HG03045 (cell line): ENCODE measurements around the gene ADAMTS8.

ENCODE experiments used
- ATAC-seq: cut with Tn5 transposase; IDR thresholded peaks from one replicate; pipeline ENCODE4 v1.9.1; 2021; ENCODE audit warnings: mild to moderate bottlenecking, moderate library complexity; ENCODE audit not compliant: unreplicated experiment

Gene ADAMTS8

DNA sequence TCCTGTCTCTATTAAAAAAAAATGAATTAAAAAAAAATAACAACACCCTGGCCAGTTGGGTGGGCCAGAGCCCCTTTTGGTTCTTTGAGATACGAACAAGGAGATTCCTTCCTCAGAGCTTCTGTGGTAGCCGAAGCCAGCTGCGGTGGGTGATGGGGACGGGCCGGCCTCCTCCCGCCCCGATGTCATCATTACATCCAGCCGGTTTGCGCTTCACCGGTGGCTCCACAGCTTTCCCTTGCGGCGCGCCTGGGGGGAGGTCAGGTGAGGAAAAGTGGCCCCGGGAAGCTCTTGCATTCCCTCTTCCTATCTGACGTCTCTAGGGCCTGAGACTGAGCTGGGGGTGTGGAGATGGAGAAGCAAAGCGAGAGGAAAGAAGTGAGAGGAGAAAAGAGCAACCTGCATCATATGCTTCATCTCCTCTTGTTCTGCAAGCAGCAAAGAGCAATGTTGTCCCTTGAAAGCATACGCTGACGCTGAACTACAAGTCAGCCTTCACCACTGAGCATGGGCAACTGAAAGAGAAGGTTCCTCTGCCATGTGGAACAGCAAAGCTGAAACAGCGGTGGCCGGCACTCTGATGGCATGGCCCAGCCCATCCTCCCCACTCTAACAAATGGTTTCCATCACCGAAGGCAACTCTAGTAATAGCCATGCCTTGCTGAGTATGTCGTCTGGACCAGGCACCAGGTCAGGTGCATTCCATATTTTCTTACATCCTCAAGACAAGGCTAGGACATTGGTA, 6.0 kb downstream of the ADAMTS8 start:
- ATAC-seq, result no peak

DNA sequence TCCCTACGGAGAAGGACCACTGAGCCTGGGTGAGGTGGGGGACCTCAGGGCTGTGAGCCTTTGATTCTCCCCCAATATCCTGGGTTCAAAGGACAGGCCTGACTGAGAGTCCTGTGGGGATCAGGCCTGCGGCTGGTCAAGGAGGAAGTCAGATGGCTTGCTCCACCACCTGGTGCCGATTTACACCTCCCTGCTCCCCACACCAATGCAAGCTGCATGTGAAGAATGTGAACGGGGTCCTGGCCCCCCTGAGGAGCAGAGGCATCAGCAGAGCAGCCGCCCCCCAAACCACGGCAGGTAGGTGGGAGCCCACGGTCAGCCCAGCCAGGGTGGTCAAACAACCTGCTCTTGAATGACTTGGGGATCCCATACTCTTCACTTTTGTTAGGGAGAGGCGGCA, 6.7 kb downstream of the ADAMTS8 start:
- ATAC-seq, result no peak

DNA sequence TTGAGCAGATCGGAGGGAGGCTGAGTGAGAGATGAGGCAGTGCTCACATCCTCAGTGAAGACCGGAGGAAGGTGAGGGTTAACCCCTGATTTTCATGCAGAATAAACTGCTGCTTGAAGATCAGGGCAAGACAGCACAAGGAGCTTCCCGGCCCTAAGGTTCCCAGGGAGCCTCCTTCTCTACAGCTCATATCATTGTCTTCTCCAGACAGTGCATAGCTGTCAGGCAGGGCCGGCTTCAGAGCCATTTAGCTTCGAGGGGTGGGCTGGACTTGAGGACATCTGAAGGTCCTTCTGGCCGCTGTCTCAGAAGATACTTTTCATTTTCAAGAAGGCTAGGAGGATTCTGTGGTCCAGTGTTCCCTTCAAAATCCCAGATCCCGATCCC, 7.2 kb downstream of the ADAMTS8 start:
- no peak for ATAC-seq

DNA sequence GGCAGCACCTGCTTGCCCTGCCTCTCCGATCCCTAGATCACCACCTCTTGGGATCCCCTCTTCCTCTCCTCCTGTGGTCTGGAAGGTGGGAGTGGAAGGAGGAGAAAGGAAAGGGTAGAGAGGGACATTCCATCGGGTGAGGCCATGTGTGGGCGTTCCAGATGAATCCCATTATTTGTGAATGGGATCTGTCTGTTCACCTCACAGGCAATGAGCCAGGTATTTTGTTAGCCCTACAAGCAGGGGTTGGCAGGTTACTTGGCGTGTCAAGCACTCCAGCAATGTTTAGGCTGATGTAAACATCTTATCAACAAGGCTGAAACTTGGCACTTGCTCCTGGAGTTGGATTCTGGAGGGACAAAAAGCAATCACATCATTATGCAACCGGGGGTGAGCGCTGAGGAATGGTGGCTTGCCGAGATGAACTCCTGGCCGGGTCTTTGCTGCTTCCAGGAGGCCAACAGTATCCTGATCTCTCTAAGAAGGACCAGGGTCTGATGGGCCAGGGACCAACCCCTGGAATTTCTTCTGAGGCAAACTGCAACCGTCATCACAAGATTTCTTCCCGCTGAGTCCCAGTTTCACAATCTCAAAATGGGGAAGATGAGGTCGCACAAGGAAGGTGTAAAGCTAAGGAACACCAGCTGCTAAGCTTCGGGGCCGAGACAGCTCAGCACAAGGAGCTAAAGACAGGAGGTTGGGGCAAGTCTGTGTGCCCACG, 7.8 kb downstream of the ADAMTS8 start:
- no peak for ATAC-seq

DNA sequence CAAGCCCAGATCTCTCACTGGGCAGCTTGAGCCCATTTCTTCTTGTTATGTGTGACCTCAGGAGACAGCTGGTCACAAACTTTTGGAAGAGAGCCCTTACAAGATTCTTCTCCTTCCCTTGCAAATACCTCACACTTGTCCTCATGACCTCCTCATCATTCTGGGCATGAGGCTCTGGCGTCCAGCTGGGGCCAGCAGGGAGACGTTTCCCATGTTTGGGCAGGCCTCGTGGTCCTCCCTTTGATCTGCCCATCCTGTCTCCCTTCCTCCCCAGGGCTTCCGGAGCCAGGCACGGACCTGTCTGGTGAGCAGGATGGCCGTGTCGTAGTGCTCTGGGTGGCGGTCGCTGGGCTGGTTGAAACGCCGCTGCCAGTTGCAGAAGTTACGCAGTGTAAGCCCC, 9.7 kb downstream of the ADAMTS8 start:
- no peak for ATAC-seq

DNA sequence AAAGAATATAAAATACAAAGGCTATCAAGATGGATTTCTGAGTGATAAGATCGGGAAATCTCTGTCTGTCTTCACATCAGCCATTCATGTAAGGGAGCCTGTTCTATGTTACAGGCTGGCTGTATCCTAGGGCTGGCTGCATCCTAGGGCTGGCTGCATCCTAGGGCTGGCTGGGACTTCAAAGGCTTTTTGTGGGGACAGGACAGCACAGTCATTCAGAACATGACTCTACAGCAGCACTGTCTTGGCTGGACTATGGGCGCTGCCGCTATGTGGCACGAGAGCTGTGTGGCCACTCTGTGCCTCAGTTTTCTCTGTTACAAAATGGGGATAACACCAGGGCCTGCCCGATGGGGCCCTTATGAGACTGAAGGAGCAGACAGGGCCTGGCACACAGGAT, 10.2 kb downstream of the ADAMTS8 start:
- ATAC-seq, result no peak

DNA sequence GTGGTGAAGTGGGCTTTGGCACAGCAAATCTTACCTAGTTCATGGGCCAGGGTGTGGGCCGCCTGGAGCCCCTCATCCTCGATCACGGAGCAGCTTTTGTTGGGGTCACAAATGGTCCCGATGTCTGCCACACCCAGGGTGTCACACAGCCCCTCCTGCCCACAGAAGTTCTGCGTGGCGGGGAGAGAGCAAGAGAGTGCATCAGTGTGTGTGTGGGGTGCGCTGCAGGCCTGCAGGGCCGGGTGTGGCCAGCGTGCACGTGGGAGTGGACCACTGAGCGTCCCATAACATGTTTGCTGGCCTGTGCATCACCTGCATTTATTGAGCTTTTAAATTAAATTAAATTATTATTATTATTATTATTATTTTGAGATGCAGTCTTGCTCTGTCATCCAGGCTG, 11.5 kb downstream of the ADAMTS8 start:
- ATAC-seq, result no peak

DNA sequence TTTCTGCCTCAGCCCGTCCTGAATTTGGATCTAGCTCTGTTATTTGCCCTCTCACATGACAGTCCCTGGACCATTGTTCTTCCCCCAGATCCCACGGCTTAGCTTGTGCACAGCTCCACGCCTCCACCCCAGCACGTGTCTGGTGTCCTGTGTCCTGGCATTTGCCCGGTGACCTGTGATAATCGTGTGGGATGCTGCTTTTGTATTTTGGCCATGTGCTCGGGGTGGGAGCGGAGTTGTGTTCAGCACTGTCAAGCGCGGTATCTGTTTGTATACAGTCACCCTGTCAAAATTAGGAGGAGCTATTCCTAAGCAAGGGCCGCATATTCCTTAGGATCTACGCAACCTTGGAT, 11.9 kb downstream of the ADAMTS8 start:
- no peak for ATAC-seq

DNA sequence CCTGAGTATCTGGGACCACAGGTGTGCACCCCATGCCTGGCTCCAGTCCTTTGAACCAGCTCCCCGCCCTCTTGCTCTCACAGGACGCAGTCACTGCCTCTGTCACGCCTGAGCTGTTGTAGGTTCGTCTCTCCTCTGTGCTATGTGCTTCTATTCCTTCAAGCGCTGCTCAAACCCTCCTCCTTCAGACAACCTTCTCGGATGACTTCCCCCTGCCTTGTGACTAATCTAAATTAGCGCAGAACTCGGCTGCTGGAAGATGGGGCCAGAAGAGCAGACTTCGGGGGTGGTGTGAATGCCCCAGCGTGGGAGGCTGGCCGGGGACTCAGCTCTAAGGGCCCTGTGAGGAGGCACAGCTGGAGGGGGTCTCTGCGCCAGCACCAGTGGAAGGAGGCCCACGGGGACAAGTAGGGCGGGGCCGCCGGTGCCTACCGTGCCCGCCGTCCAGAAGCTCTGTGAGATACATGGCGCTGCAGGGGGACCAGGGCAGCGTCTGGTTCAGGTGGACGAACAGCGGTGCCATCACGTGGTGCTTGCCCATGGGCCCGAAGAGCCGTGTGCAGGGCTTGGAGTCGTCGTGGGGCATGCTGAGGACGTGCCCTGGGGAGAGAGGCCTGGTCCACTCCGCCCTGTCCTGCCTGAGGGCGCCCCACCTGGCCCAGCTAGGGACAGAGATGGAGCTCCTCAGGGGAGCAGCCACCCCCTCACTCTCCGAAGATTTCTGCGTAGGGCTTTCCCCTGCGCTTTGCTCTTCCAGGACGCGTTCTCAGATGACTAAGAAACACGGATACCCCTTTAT, 12.5 kb downstream of the ADAMTS8 start:
- no peak for ATAC-seq

DNA sequence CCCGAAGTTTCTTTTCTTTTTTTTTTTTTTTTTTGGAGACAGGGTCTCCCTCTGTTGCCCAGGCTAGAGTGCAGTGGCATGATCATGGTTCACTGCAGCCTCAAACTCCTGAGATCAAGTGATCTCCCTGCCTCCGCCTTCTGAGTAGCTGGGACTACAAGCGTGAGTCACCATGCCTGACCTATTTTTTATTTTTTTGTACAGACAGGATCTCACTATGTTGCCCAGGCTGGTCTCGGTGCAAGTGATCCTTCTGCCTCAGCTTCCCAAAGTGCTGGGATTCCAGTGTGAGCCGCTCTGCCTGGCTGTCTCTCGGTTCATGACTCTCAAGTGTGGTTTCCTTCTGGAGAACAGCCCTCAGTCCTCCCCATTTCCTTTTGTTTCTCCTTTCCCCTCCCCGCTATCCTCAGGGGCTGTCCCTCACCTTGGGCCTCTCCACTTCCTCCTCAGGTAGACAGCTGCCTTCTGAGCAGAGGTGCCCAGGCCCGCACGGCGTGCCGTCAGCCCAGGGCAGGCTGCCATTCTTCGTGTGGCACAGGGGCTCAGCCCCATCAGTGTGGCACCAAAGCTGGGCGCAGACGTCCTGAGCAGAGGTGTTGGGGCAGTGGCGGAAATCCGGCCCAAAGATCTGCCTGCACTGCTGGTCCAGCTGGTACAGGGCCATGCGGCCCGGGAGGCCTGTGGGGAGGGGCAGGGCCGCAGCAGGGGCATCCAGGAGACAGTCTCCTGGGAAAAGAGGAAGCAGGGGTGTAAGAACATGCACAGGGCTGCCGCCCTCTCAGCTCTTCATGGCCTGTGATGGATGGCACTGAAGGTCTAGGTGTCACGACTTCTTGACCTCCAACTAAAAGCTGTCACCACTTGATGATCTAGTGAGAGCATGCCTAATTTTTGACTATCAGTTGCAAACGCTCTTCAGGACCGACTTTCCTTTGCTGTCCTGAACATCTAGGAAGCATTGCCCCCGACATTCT, 14.0 kb downstream of the ADAMTS8 start:
- ATAC-seq, result no peak

DNA sequence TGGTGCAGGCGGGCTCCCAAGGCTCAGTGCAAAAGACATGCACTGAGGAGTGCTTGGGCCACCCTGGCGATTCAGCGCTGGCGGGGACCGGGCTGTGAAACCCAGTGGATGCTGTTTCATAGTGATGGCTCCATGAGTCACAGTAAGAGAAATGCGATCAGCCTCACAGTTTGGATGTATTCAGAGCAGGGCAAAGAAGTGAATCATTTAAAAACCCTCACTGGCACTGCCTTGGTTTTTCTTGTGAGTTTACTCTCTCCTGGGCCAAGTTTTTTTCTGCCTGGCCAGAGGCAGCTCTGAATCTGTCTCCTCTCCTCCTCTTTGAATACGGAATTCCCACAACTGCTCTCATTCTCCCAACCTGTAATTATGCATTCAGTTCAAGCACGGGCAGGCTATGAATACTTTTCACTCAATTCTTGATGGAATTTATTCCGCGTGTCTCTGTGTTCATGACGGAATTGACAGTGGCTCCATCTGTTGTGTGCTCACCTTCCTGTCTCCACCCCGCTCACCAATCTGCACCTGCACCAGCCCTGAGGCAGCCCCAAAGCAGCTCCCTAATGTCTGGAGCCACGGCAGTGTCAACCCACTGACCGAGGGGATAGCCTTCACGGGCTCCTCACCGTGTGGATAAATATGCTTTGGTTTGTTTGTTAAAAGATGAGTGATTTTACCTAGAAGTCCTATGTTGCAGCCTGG, 14.9 kb downstream of the ADAMTS8 start:
- ATAC-seq, result no peak

DNA sequence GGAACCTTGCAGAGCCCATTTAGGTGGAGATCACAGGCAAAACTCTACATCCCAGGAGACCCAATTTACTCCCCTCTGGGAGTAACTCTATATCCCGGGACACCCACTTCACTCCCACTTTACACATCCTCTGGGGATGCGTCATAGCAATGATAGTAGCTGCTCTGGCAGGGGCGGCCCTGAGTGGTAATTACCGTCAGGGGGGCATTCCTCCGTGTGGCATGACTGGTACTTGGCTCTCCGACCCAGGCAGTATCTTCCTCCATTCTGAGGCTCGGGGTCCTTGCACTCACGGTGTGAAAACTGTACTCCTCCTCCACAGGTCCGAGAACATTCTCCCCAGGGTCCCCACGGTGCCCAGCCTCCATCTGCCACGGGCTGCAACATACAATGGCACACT, 17.2 kb downstream of the ADAMTS8 start:
- ATAC-seq, result no peak

DNA sequence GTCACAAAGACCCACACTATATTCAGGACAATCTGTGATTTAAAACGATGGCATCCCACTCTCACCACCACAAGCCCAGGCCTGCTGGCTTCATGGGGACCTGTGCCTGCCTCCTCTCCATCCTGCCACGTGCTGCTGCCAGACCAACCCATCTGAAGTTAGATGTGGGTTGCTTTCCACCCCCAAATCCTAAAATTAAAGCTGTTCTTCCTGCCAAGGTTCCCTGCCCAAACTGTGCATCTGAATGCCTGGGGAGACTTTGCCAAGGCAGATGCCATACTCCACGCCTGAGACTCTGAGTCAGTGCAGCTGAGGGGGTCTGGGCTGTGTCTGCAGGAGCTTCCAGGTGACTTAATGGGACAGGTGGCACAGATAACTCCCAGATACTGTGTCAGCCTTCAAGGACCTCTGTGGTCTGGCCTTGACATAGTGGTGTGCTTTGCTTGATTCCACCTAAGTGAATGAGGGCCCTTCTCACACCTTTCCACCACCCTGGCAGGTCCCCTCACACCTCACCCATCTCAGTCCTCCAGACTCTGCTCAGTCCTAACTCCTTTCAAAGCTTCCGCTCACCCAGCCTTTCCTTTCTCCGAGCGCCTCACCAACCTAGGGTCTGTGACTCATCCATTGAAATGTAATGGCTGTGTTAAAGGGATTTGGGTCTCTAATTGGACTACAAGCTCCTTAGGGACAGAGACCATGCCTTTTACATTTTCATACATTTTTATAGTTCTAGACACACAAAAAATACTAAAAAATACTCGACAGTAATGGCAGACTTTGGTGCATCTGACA, 18.6 kb downstream of the ADAMTS8 start:
- ATAC-seq, result no peak

DNA sequence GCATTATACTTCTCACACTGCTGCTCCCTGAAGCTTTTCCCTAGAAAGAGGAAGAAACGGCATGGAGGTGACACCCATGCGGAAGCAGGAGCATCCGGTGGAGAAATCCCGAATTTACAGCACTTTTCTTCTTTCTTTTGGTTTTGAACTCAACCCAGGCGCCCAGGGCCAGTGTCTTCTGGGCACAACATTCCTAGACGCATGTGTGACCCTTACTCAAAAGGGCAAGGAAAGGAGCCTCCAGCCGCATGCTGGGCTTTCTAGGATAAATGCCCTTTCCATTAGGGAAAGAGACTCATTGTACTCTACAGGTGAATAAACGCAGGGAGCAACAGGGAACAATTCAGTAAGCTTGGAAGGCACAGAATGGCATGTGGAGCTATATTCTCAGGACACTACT, 19.5 kb downstream of the ADAMTS8 start:
- no peak for ATAC-seq

DNA sequence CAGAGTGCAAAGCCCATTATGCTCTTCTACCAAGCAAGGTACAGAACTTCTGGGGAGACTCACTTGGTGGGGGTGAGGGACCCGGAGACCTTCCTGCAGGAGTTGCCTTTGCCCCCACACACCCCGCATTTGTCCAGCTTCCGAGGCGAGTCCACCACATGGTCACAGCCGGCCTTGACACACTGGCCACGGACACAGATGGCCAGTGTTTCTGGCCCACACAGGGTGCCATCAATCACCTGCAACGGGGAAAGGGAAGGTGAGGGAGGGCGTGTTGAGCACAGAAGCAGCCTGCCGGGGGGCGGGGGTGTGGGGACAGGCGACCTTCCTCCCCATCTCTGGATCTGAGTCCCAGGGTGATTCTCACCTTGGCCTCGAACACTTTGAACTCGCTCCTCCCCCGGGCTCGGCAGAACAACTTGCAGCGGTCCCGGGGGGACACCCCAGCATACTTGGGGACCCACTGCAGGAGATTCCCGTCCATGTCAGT, 20.0 kb downstream of the ADAMTS8 start:
- ATAC-seq, result no peak

DNA sequence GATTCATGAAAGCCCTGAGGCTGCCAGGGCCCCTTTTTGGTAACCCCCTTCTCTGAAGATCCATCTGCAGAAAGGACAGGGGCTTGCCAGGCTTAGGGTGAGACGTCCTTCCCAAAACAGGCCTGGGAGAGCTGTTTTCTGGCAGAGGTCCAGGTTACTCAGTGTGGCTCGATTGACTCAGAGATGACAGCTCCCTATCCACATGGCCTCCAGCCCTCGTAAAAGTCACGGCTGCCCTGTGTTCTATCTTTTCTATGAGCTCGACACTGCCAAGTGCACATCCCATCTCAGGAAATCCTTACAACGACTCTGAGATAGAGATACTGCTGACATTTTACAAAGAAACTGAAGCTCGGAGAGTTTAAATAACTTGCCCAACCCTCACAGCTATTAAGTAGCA, 20.4 kb downstream of the ADAMTS8 start:
- ATAC-seq, result no peak

DNA sequence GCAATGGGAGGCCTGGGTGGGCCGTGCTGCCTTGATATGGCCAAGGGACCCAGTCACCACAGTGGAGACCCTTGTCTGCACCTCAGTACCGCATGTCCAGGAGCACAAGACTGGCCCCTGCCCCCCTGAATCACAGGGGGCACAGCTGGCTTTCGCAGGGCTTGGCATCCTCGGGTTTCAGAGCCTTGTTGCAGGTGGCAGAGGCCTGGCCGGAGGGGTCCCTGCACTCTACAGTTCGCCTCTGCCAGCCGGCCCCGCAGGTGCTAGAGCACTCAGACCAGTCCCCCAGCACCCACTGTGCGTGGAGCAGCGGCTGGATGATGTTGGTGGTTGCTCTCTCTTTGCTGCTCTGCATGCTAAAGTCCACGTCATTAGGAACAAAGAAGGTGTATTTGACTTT, 23.0 kb downstream of the ADAMTS8 start:
- ATAC-seq, result no peak

DNA sequence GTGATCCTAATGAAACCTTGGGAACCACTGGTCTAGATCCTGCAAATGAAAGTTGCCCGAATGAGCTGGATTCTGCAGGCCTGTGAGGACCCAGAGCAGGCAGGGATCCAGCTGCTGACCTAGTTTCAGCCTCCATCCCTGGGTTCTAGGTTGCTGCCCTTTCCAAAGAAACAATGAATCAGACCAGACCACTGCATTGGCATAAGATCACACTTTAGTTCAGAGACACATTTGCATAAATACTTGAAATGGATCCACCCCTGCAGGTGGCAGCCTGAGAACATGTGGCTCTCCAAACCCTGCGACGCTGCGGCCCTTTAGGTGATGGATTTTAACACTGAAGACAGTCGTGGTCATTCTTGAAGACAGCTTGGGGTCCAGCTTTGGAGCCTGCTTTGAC, 23.7 kb downstream of the ADAMTS8 start:
- no peak for ATAC-seq

DNA sequence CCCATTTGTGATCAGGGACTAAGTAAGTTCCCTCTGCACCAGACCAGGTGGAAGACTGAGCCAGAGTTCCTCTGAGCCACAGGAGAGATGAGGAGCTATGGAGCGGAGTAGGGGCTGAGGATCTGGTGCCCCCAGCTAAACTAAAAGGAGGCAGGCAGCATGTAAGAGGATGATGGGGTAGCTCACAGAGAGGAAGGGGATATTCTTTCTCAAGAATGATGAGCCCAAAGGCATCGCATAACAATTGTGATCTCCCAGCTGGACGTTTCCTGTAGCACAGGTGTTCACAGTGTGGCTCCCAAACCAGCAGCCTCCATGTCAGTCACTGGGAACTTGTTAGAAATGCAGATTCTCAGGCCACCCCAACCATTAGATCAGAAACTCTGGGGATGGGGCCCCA, 24.4 kb downstream of the ADAMTS8 start:
- ATAC-seq, result no peak
